Bronchial epithelial cell (primary cell): ENCODE data around the gene MYB. TPM values are rescaled to one million over a fixed set of nuclear protein-coding genes. Genes with fewer than 3 reads are reported as not detected.

Experiments used
- DNase-seq: peaks from one replicate; pipeline ENCODE4 v3.0.0-alpha.2; 2010; ENCODE audit warnings: low read depth
- FAIRE-seq: peaks from 2 replicates; lab custom pipeline; 2011; peaks lifted over from hg19 to GRCh38; lab: Jason Lieb, UNC
- H3K27me3 ChIP-seq: 2 replicates; pipeline ENCODE4 v1.5.1; 2011; ENCODE audit warnings: low read length; ENCODE audit not compliant: control insufficient read depth, insufficient read depth
- H3K36me3 ChIP-seq: 2 replicates; pipeline ENCODE4 v1.5.1; 2011; ENCODE audit warnings: low read length; ENCODE audit not compliant: control insufficient read depth, insufficient read depth
- H3K4me3 ChIP-seq: 2 replicates; pipeline ENCODE4 v1.5.1; 2011; ENCODE audit warnings: mild to moderate bottlenecking, low read depth, low read length, control low read depth
- total RNA-seq: library from RNA; depleted of rRNA; stranded (reverse); fragments of >200 nt; gene quantifications from 2 replicates; pipeline ENCODE4 v1.2.1, GENCODE V29; 2014
- TF ChIP-seq, protein P1 (sequence below): IDR thresholded peaks from 2 replicates; pipeline ENCODE4 v1.5.1; 2011; ENCODE audit warnings: mild to moderate bottlenecking, moderate library complexity, low read length, control low read depth, inconsistent platforms; ENCODE audit not compliant: insufficient read depth, severe bottlenecking

Gene MYB
- total RNA-seq, 1 donor from 2014 or later, result under 0.01 TPM

- no peak for FAIRE-seq
- TF ChIP-seq, protein P1, sequence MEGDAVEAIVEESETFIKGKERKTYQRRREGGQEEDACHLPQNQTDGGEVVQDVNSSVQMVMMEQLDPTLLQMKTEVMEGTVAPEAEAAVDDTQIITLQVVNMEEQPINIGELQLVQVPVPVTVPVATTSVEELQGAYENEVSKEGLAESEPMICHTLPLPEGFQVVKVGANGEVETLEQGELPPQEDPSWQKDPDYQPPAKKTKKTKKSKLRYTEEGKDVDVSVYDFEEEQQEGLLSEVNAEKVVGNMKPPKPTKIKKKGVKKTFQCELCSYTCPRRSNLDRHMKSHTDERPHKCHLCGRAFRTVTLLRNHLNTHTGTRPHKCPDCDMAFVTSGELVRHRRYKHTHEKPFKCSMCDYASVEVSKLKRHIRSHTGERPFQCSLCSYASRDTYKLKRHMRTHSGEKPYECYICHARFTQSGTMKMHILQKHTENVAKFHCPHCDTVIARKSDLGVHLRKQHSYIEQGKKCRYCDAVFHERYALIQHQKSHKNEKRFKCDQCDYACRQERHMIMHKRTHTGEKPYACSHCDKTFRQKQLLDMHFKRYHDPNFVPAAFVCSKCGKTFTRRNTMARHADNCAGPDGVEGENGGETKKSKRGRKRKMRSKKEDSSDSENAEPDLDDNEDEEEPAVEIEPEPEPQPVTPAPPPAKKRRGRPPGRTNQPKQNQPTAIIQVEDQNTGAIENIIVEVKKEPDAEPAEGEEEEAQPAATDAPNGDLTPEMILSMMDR, result no peak
- DNase-seq, result no peak
- H3K36me3 ChIP-seq, result no peaks in the 10 kb centered on the region
- no peaks in the 10 kb centered on the region for H3K27me3 ChIP-seq
- H3K4me3 ChIP-seq, result no peak overlapping the region
These were observed 49.8 kb downstream of the MYB start for GRCh38 chr6:135230711-135231468.

DNA sequence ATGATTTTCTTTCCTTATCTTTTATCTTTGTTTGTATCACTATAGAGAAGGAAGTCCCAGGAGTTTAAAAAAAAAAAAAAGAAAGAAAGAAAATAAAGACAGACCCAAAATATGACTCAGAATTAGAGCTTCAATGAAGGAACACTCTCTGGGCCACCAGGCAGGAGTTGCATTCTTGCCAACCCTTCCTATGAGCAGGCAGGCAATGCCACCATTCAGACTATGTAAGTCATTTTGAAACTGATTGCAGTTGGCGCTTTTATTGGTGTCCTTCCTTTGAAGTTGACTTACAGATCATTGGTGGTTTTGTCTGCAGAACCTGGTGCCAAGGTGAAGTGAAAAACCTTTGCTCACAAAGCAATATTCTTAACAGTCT, 50.3 kb downstream of the MYB start:
- no peaks in the 10 kb centered on the region for H3K27me3 ChIP-seq
- H3K4me3 ChIP-seq, result no peak overlapping the region
- no peak for FAIRE-seq
- H3K36me3 ChIP-seq, result no peaks in the 10 kb centered on the region
- TF ChIP-seq, protein P1, result no peak
- no peak for DNase-seq

DNA sequence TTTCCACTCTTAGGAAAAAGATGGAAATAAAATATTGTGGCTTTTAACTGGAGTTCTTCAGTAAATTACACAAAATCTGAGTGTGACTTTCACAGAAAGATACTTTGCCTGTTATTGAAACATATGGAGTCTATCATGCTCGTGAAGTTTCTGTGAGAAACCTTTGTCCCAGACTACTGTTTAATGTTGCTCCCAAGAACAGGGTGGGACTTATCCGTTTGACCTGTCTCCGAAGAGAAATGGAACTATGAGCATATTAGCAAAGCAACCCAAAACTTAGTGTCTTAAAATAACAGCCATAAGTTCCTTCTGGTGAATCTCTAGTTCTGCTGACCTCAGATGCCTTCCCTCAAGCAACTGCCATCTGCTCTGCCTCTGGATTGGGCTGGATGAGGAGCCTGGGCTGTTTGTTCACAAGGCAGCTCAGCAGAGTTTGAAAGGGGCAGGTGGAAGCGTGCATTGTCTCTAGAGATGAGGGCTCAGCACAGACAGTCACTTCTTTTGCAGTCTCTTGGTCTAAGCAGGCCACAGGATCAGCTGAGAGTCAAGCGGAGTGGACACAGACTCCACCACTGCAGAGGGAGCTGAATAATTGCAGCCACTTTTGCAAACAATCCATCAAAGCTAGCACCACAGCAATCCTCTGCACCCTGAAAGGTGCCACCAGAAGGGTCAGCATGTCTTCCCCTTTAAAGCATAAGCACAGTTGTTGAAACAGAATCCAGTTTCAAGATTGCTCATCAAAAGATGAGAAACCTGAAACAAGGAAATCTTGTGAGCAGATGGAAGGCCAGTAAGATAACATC, 52.8 kb downstream of the MYB start:
- no peaks in the 10 kb centered on the region for H3K36me3 ChIP-seq
- DNase-seq (no peak), FAIRE-seq (no peak)
- H3K27me3 ChIP-seq, result no peaks in the 10 kb centered on the region
- no peak overlapping the region for H3K4me3 ChIP-seq
- TF ChIP-seq, protein P1, result no peak

DNA sequence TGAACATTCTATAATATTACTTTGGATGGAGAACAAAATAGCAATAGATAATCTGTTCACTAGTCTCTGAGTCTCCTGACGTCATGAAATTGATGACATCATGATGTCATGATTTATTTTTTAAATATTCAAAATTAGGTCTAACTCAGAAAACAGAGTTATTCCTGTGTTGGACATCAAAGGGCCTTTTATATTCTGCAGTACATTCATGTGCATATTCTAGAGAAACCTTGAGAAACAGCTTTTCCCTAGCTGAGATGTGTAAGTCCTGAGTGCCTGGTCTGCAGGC, 53.3 kb downstream of the MYB start:
- Histone ChIP-seq H3K27me3 (no peaks in the 10 kb centered on the region), H3K36me3 (no peaks in the 10 kb centered on the region), H3K4me3 (no peak overlapping the region)
- DNase-seq, result no peak
- no peak for FAIRE-seq
- TF ChIP-seq, protein P1, result no peak

DNA sequence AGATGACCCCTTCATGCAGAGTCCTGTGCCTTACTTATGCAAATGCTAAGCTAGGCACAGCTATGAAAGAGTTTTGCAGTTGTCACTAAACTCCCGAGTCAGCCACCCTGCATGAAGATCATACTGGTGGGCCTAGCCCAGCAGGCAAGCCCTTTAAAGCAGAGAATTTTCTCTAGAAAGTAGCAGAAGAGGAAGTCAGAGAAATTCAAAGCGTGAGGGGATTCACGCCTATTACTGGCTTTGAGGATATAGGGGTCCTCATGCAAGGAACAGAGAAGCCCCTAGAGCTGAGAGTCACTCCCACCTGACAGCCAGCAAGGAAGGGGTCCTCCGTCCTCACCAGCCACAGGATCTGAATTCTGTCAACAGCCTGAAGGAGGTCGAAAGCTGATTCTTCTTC, 54.6 kb downstream of the MYB start:
- no peaks in the 10 kb centered on the region for H3K27me3 ChIP-seq
- DNase-seq (no peak), FAIRE-seq (no peak)
- H3K36me3 ChIP-seq, result no peaks in the 10 kb centered on the region
- TF ChIP-seq, protein P1, result no peak
- no peak overlapping the region for H3K4me3 ChIP-seq
